Measurements from ENCODE around the gene NDUFS6.

The NDUFS6 gene

GRCh38 chr5:1765141-1765879 lies 35.9 kb upstream of the NDUFS6 start:
- TF ChIP-seq CTCF (IDR thresholded peaks at IDR 0.05; ENCODE audit: low read depth, low read length, missing control alignments): no peak
- no peak overlapping the region for H3K4me3 ChIP-seq (replicated peaks; ENCODE audit: low read depth, low read length)
- DNase-seq (ENCODE audit: extremely low read depth, low read depth): no peak

- DNase-seq (ENCODE audit: extremely low read depth, low read depth): no peak
- no peak overlapping the region for H3K4me3 ChIP-seq (replicated peaks; ENCODE audit: low read depth, low read length)
- TF ChIP-seq CTCF (IDR thresholded peaks at IDR 0.05; ENCODE audit: low read depth, low read length, missing control alignments): no peak
Measured at GRCh38 chr5:1765880-1766235, 35.3 kb upstream of the NDUFS6 start.

GRCh38 chr5:1767524-1768282 lies 33.5 kb upstream of the NDUFS6 start:
- H3K4me3 ChIP-seq (replicated peaks; ENCODE audit: low read depth, low read length): no peak overlapping the region
- no peak for DNase-seq (ENCODE audit: extremely low read depth, low read depth)
- TF ChIP-seq CTCF (IDR thresholded peaks at IDR 0.05; ENCODE audit: low read depth, low read length, missing control alignments): no peak

- no peak overlapping the region for H3K4me3 ChIP-seq (replicated peaks; ENCODE audit: low read depth, low read length)
- TF ChIP-seq CTCF (IDR thresholded peaks at IDR 0.05; ENCODE audit: low read depth, low read length, missing control alignments): no peak
- no peak for DNase-seq (ENCODE audit: extremely low read depth, low read depth)
Measured at GRCh38 chr5:1768283-1769000, 32.8 kb upstream of the NDUFS6 start.

GRCh38 chr5:1769017-1769640 lies 32.1 kb upstream of the NDUFS6 start:
- DNase-seq (ENCODE audit: extremely low read depth, low read depth): no peak

More at GRCh38 chr5:1769017-1769640, 32.1 kb upstream of the NDUFS6 start:
- no peak for TF ChIP-seq CTCF (IDR thresholded peaks at IDR 0.05; ENCODE audit: low read depth, low read length, missing control alignments)
- H3K4me3 ChIP-seq (replicated peaks; ENCODE audit: low read depth, low read length): no peak overlapping the region

Data from HFF-Myc (cell line).